NCI-H1417 treated with DMSO at 0.1 percent for 48 hours (cell line): ENCODE measurements around the gene ELF1.
"Not testable (repeated sequence)": the region's sequence is repeated elsewhere in the genome, so short reads cannot be mapped to it uniquely, and the experiment has no call there.

Source experiments
- DNase-seq: peaks from one replicate; lab custom pipeline; 2025; lab: John Stamatoyannopoulos, UW

Gene ELF1

GRCh38 chr13:40933508-40934204, 85.5 kb downstream of the ELF1 start:
- DNase-seq: no peak

GRCh38 chr13:40932252-40932651, 86.9 kb downstream of the ELF1 start:
- DNase-seq: no peak

- no peak for DNase-seq
Measured at GRCh38 chr13:40931719-40932118, 87.4 kb downstream of the ELF1 start.

GRCh38 chr13:40929883-40930282, 89.2 kb downstream of the ELF1 start:
- not testable (repeated sequence) for DNase-seq

GRCh38 chr13:40928980-40929379, 90.1 kb downstream of the ELF1 start:
- DNase-seq: no peak

GRCh38 chr13:40927929-40928328, 91.2 kb downstream of the ELF1 start:
- DNase-seq: no peak

GRCh38 chr13:40923867-40924266, 95.2 kb downstream of the ELF1 start:
- no peak for DNase-seq

GRCh38 chr13:40922437-40923040, 96.6 kb downstream of the ELF1 start:
- DNase-seq: no peak

- DNase-seq: no peak
Measured at GRCh38 chr13:40920826-40921225, 98.3 kb downstream of the ELF1 start.

GRCh38 chr13:40919901-40920300, 99.2 kb downstream of the ELF1 start:
- not testable (repeated sequence) for DNase-seq

- no peak for DNase-seq
Measured at GRCh38 chr13:40916207-40916998, 102.7 kb downstream of the ELF1 start.

- DNase-seq: not testable (repeated sequence)
Measured at GRCh38 chr13:40914863-40915262, 104.3 kb downstream of the ELF1 start.

- no peak for DNase-seq
Measured at GRCh38 chr13:40911341-40911740, 107.8 kb downstream of the ELF1 start.

GRCh38 chr13:40910324-40911050, 108.6 kb downstream of the ELF1 start:
- no peak for DNase-seq

GRCh38 chr13:40909541-40910200, 109.4 kb downstream of the ELF1 start:
- not testable (repeated sequence) for DNase-seq

GRCh38 chr13:40908546-40908945, 110.6 kb downstream of the ELF1 start:
- DNase-seq: no peak

- DNase-seq: not testable (repeated sequence)
Measured at GRCh38 chr13:40901032-40901431, 118.1 kb downstream of the ELF1 start.

GRCh38 chr13:40900568-40900967, 118.5 kb downstream of the ELF1 start:
- DNase-seq: not testable (repeated sequence)

GRCh38 chr13:40897053-40897452, 122.1 kb downstream of the ELF1 start:
- DNase-seq: no peak

- no peak for DNase-seq
Measured at GRCh38 chr13:40895227-40896184, 123.6 kb downstream of the ELF1 start.

GRCh38 chr13:40893573-40893972, 125.5 kb downstream of the ELF1 start:
- DNase-seq: not testable (repeated sequence)
